ENCODE results near the gene PDE9A. TPM values are rescaled to one million over a fixed set of nuclear protein-coding genes. Genes with fewer than 3 reads are reported as not detected.

Gene PDE9A
- total RNA-seq, 1 experiment from 2014 or later = 31.9 TPM

DNA sequence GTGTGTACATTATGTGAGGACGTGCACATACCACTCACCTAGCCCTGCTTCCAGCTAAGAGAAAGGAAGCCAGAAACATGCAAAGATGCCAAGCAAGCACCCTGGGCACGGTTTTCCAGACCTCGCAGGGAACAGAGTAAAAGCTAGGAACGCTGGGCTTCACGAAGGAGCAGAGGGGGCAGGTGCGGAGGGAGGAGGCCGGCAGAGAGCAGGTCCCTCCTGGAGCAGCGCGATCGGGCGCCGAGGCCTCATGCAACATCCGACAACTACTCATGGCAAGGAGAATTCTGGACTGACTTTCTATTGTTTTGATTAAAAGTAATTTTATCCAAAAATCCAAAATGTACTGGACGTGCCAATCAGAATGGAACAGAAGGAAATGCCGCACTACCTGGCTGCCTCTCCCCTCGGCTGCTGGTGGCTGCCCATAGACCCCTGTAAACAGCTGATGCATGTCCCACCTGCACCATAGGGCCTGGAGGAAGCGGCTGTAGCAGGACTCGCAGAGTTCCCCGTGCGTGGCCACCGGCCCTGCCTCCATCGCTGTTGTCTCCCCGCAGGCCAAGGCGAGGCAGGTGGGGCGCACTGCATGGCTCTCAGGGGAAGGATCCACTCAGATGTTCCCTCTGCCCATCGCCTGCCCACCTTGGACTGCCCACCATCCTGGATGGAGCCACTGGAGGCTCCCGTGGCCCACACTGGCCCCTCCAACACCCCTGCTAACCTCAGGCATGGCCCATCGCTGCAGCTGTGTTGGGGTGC lies 132.4 kb downstream of the PDE9A start:
- Histone ChIP-seq H3K4me2 (ENCODE audit: insufficient read depth, insufficient read length, low read length) (no peak overlapping the region), H3K9ac (ENCODE audit: extremely low read depth, insufficient read length, low read length) (no peak overlapping the region)

More for the DNA sequence above, 132.4 kb downstream of the PDE9A start:
- peaks cover 0 to 6% (median 4%) of the 10 kb centered on the region in 3 experiments; a peak in 3 of 7 replicates for H3K36me3 Mint-ChIP-seq (ENCODE audit: insufficient read depth in 1 of 3, low read depth in 3 of 3)
- H3K27ac ChIP-seq (ENCODE audit: insufficient read length, low read depth, low read length) = no peak overlapping the region
- peaks cover 27 to 30% of the 10 kb centered on the region in 2 experiments for H3K4me1 Mint-ChIP-seq
- H3K23me2 ChIP-seq (ENCODE audit: insufficient read length, low read depth, low read length, poor library complexity, severe bottlenecking) = peaks cover 7% of the 10 kb centered on the region
- H2BK120ac ChIP-seq (ENCODE audit: low read depth, low read length, poor library complexity, severe bottlenecking) = no peak overlapping the region
- no peak overlapping the region for H4K8ac ChIP-seq (replicated peaks; ENCODE audit: insufficient read length, low read depth, low read length)
- peaks cover 6 to 8% of the 10 kb centered on the region in 2 experiments for H3K9me3 Mint-ChIP-seq
- H2BK15ac ChIP-seq (ENCODE audit: low read depth, low read length) = no peak overlapping the region
- no peak overlapping the region for H2AFZ ChIP-seq (ENCODE audit: low read length)
- H2AK5ac ChIP-seq (ENCODE audit: insufficient read length, low read length) = no peak overlapping the region
- no peak overlapping the region for H4K5ac ChIP-seq (ENCODE audit: insufficient read length, low read depth, low read length)
- H3K9me3 ChIP-seq (ENCODE audit: control insufficient read depth, low read depth, low read length) = no peaks in the 10 kb centered on the region
- H3K4me3 Mint-ChIP-seq = no peak overlapping the region
- no CpG with 5 or more reads among the region's 28 CpGs for WGBS (ENCODE audit: extremely low coverage, insufficient read length, low lambda C conversion rate)
- no peak overlapping the region for H2BK5ac ChIP-seq (ENCODE audit: insufficient read length, low read length)
- H4K20me1 ChIP-seq (ENCODE audit: control insufficient read depth, insufficient read depth, insufficient read length) = no peaks in the 10 kb centered on the region
- no peak overlapping the region for H3K18ac ChIP-seq (ENCODE audit: insufficient read length, low read depth, low read length)
- H3K14ac ChIP-seq (ENCODE audit: insufficient read depth, low read length) = no peak overlapping the region
- H3K79me2 ChIP-seq (ENCODE audit: insufficient read depth, low read length) = no peaks in the 10 kb centered on the region
- no peak overlapping the region for H3K27ac Mint-ChIP-seq
- no peak overlapping the region for H3T11ph ChIP-seq (ENCODE audit: low read length)
- no peak overlapping the region for H3K56ac ChIP-seq (ENCODE audit: insufficient read length, low read depth, low read length)
- no peak for TF ChIP-seq CTCF (conservative IDR thresholded peaks at IDR 0.05)
- H3K27me3 ChIP-seq (ENCODE audit: insufficient read depth, low read length) = no peaks in the 10 kb centered on the region; the same call in 1 of the 2 replicates
- H3K27me3 Mint-ChIP-seq (ENCODE audit: low read depth) = peaks cover 37% of the 10 kb centered on the region
- H3K79me1 ChIP-seq (ENCODE audit: insufficient read depth, low read depth, low read length, poor library complexity, severe bottlenecking) = no peaks in the 10 kb centered on the region
- H4K91ac ChIP-seq (ENCODE audit: insufficient read length, low read depth, low read length) = no peak overlapping the region
- H3K4ac ChIP-seq (ENCODE audit: low read depth, low read length) = no peak overlapping the region
- no peak for DNase-seq
- no peak overlapping the region for H2BK20ac ChIP-seq (ENCODE audit: low read depth, low read length, poor library complexity, severe bottlenecking)
- H3K4me1 ChIP-seq (ENCODE audit: insufficient read depth, low read length) = peaks cover 5% of the 10 kb centered on the region; the same call in 1 of the 2 replicates
- H2BK12ac ChIP-seq (ENCODE audit: insufficient read length, low read depth, low read length) = no peak overlapping the region
- H3K23ac ChIP-seq (ENCODE audit: insufficient read length, low read depth, low read length) = no peak overlapping the region
